ENCODE data around the gene DLG2.
A peak's percentile ranks its signal among the peaks of the same experiment; 100 is the strongest.

The DLG2 gene

DNA sequence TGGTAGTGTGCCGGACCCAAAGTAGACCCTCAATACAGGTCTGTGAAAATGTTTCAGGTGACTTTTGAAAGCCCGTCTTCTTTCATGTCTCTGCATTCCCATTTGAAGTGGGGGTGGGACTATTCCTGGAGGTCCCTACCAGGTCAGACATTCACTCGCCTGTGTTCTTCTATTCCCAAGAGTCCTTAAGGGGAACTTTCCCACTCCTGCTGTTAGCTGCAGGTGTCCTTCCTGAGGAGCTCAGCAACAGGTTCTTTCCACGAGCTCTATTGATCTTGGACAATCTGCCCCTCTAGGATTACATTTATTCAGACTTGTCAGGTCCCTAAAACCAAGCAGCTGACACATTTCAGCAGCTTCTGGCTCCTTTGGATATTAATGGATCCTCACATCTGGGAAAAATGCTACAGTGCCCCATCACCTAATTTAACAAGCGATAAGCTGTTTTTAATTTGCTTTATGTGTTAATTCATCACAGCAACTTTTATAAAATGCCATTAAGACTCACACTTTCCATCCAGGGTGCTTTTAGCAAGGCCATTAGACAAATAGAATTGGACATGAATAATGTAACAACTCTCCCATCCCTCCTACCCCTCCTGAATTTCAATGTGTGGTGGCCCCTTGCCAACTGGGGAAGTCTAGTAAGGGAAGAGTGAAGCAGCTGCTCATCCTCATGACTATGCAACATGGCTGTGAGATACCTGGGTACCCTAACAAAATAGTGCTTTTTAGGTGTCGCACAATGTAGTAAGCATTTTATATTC, 2081.5 kb downstream of the DLG2 start:
- ChIA-PET CTCF (no interaction called here), POLR2A (no interaction called here)
- TF ChIP-seq, protein P1, sequence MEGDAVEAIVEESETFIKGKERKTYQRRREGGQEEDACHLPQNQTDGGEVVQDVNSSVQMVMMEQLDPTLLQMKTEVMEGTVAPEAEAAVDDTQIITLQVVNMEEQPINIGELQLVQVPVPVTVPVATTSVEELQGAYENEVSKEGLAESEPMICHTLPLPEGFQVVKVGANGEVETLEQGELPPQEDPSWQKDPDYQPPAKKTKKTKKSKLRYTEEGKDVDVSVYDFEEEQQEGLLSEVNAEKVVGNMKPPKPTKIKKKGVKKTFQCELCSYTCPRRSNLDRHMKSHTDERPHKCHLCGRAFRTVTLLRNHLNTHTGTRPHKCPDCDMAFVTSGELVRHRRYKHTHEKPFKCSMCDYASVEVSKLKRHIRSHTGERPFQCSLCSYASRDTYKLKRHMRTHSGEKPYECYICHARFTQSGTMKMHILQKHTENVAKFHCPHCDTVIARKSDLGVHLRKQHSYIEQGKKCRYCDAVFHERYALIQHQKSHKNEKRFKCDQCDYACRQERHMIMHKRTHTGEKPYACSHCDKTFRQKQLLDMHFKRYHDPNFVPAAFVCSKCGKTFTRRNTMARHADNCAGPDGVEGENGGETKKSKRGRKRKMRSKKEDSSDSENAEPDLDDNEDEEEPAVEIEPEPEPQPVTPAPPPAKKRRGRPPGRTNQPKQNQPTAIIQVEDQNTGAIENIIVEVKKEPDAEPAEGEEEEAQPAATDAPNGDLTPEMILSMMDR (IDR thresholded peaks at IDR 0.05; ENCODE audit: insufficient read depth, low read length, missing control alignments), result no peak
- DNase-seq (ENCODE audit: low read depth, low spot score), result no peak
- no peak overlapping the region for H3K4me3 ChIP-seq (ENCODE audit: low read depth, low read length)

- no peak for DNase-seq (ENCODE audit: low read depth, low spot score)
- ChIA-PET CTCF (no interaction called here), POLR2A (no interaction called here)
- no peak overlapping the region for H3K4me3 ChIP-seq (ENCODE audit: low read depth, low read length)
- TF ChIP-seq, protein P1 (IDR thresholded peaks at IDR 0.05; ENCODE audit: insufficient read depth, low read length, missing control alignments), result no peak
Observed at GRCh38 chr11:83544846-83545245, 2082.3 kb downstream of the DLG2 start.

GRCh38 chr11:83543706-83544439, 2083.3 kb downstream of the DLG2 start:
- no peak overlapping the region for H3K4me3 ChIP-seq (ENCODE audit: low read depth, low read length)
- TF ChIP-seq, protein P1 (IDR thresholded peaks at IDR 0.05; ENCODE audit: insufficient read depth, low read length, missing control alignments), result no peak
- ChIA-PET CTCF (no interaction called here), POLR2A (no interaction called here)
- no peak for DNase-seq (ENCODE audit: low read depth, low spot score)

DNA sequence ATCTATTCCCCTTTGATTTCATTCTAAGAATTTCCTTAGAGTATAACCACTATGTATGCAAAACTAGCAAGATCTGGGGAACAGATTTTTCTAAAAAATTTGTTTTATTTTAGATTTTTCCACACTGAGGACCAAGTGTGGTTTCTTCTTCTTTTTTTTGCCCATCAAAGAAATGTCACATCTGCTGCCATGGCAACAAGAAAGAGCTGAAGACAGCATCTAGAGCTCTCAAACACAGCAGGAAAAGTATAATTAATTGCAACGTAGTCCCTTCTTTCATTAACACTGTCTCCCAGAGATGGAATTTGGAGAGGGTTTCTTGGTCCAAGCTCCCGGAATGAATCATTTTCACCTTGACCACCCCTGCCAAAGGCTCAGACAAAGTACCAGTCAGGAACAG, 2084.3 kb downstream of the DLG2 start:
- TF ChIP-seq, protein P1 (IDR thresholded peaks at IDR 0.05; ENCODE audit: insufficient read depth, low read length, missing control alignments), result no peak
- POLR2A ChIA-PET, result no interaction called here
- CTCF ChIA-PET, result no interaction called here

GRCh38 chr11:83540728-83541127, 2086.4 kb downstream of the DLG2 start:
- TF ChIP-seq, protein P1 (IDR thresholded peaks at IDR 0.05; ENCODE audit: insufficient read depth, low read length, missing control alignments), result no peak
- no peak overlapping the region for H3K4me3 ChIP-seq (ENCODE audit: low read depth, low read length)
- ChIA-PET POLR2A (no interaction called here), CTCF (no interaction called here)
- no peak for DNase-seq (ENCODE audit: low read depth, low spot score)

More for the DNA sequence above, 2084.3 kb downstream of the DLG2 start:
- H3K4me3 ChIP-seq (ENCODE audit: low read depth, low read length), result no peak overlapping the region
- no peak for DNase-seq (ENCODE audit: low read depth, low spot score)

DNA sequence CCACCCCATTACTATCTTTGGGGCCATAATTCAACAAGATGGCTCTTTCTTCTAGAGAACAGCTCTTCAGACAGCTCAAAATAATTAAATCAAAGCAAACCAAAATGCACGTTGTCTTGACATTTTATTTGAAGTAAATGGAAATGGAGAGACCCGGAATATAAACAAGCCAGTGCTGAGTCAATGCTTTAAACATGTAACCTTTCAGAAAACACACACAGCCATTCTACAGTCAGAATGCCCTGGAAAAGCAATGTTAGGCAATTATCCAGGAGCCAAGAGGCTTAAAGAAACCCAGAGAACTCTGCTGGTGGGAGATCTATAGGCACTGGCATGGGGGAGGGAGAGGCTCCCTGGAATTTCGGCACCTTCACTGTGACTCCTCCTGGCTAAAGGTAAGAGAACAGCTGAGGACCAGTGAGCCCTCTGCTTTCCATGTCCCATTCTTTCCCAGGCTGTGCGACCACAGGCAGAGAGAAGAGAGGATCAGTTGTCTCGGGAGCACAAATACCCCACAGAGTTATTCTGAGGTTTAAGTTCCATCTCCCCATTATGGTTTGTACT, 2086.9 kb downstream of the DLG2 start:
- H3K4me3 ChIP-seq (ENCODE audit: low read depth, low read length), result no peak overlapping the region
- ChIA-PET POLR2A (no interaction called here), CTCF (no interaction called here)
- TF ChIP-seq, protein P1 (IDR thresholded peaks at IDR 0.05; ENCODE audit: insufficient read depth, low read length, missing control alignments), result no peak
- peak; percentile 2 for DNase-seq (ENCODE audit: low read depth, low spot score)
